Fibroblast of gingiva (primary cell): ENCODE measurements around the gene IRF7.

Source experiments
- DNase-seq: peaks from one replicate; pipeline ENCODE4 v3.0.0-alpha.2; 2011; ENCODE audit warnings: low read depth

Gene IRF7

DNA sequence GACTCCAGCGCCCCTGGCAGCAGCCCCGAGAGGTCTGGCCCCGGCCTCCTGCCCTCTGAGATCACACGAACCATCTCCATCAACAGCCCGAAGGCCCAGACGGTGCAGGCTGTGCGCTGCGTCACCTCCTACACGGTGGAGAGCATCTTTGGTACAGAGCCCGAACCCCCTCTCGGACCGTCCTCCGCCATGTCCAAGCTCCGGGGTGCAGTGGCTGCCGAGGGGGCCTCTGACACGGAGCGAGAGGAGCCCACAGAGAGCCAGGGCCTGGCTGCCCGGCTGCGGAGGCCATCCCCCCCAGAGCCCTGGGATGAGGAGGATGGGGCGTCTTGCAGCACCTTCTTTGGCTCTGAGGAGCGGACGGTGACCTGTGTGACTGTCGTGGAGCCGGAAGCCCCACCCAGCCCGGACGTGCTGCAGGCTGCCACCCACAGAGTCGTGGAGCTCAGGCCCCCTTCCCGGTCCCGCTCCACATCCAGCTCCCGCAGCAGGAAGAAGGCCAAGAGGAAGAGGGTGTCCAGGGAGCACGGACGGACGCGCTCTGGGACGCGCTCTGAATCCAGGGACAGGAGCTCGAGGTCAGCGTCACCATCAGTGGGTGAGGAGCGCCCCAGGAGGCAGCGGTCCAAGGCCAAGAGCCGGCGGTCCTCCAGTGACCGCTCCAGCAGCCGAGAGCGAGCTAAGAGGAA is 7.6 kb downstream of the IRF7 start:
- DNase-seq: no peak

DNA sequence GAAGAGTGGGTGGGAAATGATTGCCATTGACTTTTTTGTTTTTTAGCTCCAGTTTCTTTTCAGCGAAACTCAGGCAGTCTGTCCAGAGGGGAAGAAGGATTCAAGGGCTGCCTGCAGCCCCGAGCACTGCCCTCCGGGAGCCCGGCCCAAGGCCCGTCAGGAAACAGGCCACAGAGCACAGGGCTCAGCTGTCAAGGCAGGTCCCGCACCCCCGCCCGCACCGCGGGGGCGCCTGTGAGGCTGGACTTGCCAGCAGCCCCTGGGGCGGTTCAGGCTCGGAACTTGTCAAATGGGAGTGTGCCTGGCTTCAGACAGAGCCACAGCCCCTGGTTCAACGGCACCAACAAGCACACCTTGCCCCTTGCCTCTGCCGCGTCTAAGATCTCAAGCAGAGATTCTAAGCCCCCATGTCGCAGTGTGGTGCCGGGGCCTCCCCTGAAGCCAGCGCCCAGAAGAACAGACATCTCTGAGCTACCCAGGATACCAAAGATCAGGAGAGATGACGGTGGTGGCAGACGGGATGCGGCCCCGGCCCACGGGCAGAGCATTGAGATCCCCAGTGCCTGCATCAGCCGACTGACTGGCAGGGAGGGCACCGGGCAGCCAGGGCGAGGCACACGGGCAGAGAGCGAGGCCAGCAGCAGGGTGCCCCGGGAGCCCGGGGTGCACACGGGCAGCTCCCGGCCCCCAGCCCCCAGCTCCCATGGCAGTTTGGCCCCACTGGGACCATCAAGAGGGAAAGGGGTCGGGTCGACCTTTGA is 8.6 kb downstream of the IRF7 start:
- no peak for DNase-seq

DNA sequence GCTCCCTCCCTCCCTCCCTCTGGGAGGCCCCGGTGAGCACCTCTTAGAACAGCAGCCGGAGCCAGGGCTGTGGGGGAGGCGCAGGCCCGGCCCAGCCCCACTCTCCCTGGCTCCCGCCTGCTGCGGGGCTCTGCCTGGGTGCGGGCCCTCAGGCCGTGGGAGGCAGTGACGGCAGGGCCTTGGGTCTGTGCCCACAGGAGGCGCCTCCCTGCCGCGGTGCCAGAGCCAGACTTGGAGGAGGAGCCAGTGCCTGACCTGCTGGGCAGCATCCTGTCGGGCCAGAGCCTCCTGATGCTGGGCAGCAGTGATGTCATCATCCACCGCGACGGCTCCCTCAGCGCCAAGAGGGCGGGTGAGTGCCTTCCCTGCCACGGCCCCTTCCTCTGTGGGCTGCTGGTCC is 9.5 kb downstream of the IRF7 start:
- peak; percentile 31 for DNase-seq

DNA sequence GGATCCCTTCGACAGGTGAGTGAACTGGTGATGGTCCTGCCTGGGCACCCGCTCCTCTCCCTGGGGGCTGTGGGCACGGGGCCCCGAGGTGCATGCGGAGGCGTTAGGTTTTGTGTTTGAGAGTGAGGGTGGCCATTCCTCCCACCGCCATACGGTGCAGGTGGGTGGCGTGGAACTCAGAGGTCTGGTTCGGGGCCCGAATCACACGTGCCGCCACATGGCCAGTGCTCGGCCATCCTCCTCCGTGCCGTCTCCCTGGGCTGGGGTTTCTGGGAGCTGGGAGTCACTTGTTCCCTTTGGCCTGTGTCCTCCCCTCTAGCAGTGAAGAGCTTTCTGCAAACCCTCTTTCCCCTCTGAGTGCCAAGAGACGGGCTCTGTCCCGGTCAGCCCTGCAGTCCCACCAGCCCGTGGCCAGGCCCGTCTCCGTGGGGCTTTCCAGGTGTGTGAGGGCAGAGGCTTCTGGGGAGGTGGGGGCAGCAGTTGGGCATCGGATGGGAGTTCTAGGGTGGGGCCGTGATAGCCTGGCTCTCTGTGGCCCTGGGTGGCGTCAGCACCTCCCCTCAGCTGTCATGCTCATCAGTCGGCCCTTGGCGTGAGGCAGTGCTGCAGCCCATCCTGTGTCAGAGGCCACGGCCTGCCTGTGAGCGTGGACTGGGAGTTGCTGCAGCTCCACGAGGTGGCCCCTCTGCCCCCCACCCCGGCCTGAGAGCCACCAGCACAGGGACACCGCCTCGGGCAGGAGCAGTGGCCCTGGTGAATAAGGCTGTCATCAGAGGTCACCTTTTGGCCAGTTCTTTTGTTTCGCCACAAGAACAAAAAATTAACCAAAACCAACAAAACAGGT is 10.2 kb downstream of the IRF7 start:
- DNase-seq: no peak

DNA sequence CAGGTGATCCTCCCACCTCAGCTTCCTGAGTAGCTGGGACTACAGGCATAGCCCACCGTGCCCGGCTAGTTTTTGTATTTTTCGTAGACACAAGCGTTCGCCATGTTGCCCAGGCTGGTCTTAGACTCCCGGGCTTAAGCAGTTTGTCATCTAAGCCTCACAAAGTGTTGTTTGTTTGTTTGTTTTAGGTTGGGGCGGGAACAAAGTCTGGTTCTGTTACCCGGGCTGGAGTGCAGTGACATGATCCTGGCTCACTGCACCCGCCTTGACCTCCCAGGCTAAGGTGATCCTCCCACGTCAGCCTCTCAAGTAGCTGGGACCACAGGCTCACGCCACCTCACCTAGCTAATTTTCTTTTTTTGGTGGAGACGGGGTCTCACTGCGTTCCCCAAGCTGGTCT is 12.6 kb downstream of the IRF7 start:
- no peak for DNase-seq

DNA sequence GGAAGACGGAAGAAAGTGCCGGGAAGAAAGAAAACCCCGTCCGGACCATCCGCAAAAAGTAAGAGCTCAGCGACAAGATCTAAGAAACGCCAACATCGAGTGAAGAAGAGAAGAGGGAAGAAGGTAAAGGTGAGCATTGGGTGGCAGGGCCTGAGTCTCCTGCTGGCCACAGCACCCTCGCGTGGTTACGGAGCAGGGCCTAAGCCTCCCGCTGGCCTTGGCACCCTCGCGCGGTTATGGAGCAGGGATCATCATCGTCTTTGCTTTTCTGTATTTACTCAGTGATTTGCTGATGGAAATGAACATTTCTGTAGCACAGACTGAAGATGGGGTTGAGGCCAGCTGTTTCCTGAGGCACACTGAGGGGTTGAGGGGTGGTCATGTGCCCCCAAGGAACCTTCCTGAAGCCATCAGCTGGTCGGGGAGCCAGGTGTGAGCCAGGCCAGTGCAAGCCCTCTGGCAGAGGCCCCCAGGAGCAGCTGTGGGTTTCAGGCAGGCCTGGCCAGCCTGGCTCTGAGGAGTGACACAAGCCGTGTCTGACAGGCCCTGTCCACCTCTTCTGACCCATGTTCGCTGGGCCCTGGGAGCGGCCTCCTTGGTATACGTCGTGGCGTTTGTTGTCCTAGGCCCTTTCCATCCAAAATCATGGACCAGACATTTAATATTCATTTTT is 14.0 kb downstream of the IRF7 start:
- DNase-seq: no peak

DNA sequence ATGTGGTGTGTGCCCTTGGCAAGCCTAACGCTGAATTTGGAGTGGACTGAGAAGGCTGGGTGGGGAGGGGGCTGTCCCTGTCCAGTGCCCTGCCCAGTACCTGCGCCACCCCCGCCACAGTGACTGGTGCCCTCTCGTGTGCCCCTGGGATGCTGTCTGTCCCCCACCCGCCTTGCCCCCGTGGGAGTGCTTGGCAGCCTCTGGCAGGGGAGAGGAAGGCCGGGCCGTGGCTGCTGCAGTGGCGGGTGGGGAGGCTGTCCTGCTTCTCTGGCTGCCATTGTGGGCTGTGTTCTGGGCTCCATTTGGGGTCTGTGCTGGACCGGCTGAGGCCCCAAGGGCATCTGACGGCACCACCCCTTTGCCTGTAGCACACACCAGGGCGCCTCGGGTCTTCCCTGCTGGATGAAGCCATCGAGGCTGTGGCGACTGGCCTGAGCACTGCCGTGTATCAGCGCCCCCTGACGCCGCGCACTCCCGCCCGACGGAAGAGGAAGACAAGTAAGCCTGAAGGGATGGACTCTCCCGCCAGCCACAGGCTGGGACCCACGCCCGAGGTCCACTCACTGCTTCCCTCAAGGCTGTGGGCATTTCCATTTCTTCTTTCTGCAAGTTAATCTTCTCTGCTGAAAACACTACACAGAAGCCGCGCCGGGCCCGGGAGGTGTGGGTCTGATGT is 17.6 kb downstream of the IRF7 start:
- no peak for DNase-seq

DNA sequence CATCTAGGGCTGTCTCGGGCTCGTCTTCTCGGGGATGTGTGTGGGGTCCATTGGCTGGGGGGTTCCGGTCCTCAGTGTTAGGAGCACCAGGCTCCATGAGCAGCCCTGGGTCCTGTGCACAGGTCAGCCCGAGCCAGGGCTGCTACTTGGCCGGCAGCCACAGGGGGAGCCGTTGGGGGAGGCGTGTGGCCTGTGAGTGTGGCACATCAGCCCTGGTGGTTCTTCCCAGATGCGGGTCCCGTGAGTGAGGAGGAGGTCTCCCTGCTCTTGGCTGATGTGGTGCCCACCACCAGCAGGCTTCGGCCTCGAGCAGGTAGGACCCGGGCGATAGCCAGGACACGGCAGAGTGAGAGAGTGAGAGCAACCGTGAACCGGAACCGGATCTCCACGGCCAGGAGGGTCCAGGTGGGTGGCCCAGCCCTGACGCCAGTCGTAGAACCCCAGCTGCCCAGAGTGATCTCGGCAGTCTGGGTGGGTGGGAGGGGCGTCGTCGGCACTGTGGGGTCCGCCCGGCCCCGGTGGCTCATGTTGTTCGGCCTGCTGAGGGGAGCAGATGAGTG is 18.5 kb downstream of the IRF7 start:
- DNase-seq: no peak

DNA sequence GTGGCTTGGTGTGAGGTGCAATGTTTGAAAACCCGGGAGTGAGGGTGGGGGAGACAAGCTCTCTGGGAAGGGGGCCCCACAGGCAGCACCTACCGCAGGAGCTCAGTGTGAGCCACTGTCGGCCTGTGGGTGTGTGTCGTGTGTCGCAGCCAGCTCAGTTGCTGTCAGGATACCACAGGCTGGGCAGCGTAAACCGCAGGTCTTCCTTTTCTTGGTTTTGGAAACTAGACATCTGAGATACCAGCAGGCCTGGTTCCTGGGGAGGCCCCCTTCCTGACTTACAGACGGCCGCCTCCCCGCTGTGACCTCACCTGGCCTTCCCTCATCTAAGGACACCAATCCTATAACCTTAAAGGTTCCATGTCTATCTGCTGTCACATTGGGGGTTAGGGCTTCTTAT is 19.4 kb downstream of the IRF7 start:
- DNase-seq: no peak

DNA sequence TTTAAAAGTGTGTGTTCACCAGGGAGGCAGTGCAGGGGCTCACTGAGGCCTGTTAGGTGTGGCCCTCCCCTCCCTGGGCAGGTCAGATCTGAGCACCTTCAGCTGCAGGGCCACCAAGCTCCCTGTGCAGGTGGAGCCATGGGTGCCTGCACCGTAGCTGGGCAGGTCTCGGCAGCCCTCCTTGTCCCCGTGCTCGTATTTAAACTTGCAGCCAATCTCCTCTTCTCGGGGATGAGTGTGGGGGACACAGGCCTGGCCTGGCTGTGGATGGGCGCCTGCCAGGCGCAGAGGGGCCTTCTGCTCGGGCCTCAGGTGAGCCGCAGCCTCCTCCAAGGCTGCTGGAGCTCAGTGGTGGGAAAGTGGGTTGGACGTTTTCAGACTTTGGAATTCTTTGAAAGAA is 20.4 kb downstream of the IRF7 start:
- no peak for DNase-seq

DNA sequence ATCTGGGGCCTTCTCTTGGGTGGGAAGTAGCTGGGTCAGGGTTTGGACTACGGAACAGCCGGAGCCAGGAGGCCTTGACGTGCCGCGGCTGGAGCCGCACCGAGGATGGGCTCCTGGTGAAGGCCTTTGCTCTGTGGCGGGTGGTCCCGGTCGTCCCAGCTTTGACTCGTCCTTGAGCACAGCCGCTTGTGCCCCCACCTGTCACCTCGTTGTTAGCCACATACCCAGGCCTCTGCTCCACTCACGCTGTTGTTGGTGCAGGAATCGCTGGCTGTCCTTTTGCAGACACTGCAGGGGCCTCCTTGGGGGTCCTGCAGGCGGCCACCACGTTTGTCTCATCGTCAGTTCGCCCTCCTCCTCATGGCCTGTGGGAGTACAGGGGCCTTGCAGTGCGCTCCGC is 22.4 kb downstream of the IRF7 start:
- DNase-seq: no peak

DNA sequence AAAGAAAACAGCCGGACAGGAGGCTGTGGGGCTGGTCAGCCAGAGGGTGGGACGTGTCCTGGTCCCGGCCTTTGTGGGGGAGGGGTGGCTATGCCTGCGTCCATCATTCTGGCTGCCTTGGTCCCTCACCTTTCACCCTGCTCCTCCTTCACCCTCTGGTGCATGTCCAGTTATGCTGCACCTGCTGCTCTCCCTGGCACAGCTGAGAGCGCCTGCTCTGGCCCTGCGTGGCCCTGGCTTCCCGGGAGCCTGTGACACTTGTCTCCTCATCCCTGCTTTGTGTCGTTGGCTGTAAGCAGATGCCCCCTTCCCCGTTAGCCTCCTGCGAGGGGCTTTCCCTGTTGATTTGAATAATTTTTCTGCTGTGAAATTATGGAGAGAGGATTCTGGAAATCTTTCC is 22.8 kb downstream of the IRF7 start:
- no peak for DNase-seq

DNA sequence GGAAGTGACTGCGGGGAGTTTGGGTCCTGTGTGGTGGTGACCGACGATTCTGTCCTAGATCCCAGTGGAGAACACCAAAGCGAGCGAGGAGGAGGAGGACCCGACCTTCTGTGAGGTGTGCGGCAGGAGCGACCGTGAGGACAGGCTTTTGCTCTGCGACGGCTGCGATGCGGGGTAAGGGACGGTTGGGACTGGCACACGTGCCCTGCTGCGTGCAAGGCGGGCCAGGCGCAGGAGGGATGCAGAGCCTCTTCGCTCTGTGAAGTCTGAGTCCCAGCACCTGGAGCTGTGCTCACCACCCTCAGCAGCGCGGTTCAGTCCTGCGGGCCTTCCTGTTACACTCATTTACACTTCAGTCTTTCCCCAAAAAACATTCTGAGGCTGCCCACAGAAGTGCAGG is 23.2 kb downstream of the IRF7 start:
- DNase-seq: no peak

DNA sequence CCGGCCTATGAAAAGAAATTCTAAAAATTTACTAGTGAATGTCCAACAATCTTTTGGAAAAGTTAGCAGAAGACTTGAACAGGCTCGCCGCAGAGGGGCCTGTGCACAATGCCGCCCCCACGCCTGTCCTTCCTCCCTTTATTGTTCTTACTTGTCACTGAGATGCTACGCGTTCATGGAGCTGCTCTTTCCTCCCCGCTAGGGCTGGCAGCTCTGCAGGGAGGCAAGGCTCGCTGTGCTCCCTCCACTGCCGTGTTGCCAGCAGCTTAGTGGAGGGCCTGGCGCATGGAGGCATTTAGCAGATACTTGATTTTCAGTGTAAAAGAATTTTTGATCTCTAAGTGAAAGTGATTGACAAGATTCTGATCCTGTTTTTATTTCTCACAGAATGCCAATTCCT is 24.8 kb downstream of the IRF7 start:
- no peak for DNase-seq

DNA sequence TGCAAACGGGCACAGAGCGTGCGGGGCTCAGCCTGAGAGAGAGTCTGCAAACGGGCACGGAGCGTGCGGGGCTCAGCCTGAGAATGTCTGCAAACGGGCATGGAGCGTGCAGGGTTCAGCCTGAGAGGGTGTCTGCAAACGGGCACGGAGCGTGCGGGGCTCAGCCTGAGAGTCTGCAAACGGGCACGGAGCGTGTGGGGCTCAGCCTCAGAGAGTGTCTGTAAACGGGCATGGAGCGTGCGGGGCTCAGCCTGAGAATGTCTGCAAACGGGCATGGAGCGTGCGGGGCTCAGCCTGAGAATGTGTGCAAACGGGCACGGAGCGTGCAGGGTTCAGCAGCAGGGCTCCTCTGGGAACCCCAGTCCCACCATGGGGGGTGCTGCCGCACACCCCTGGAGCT is 26.0 kb downstream of the IRF7 start:
- no peak for DNase-seq

DNA sequence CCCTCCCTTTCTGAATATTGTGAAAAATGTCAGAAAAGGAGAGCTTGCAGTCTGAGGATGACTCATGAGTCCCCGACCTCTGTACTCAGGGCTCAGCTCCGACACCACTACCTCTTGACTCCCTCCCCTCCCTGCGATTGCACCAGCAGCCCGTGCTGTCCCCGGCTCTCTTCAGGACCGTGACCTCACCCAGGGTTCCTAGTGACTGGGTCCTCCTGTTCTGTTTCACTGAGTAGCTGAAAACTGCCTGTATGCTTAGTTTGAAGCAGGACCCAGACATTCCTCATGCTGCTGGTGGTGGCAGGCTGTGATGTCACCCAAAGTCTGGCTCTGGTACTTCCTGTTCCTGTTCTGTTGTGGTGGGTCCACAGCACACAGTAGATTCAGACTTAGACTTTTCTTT is 27.8 kb downstream of the IRF7 start:
- DNase-seq: peak; percentile 68

DNA sequence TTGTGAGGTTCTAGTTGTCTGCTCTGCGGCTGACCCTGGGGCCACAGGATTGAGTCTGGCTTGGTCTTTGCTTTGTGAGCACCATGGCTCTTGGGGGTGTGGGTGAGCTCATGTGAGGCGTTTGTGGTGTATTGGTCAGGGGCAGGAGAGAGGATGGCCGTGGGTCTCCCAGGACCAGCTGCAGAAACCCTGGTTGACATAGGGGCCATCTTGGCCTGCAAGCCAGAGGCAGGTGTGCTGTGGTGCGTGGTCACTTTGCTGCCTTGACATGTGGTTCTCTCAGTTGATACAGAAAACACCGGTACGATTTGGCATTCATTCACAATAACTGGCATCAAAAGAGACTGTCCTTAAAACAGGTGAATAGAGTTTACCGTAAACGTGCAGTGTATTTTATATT is 28.2 kb downstream of the IRF7 start:
- no peak for DNase-seq

DNA sequence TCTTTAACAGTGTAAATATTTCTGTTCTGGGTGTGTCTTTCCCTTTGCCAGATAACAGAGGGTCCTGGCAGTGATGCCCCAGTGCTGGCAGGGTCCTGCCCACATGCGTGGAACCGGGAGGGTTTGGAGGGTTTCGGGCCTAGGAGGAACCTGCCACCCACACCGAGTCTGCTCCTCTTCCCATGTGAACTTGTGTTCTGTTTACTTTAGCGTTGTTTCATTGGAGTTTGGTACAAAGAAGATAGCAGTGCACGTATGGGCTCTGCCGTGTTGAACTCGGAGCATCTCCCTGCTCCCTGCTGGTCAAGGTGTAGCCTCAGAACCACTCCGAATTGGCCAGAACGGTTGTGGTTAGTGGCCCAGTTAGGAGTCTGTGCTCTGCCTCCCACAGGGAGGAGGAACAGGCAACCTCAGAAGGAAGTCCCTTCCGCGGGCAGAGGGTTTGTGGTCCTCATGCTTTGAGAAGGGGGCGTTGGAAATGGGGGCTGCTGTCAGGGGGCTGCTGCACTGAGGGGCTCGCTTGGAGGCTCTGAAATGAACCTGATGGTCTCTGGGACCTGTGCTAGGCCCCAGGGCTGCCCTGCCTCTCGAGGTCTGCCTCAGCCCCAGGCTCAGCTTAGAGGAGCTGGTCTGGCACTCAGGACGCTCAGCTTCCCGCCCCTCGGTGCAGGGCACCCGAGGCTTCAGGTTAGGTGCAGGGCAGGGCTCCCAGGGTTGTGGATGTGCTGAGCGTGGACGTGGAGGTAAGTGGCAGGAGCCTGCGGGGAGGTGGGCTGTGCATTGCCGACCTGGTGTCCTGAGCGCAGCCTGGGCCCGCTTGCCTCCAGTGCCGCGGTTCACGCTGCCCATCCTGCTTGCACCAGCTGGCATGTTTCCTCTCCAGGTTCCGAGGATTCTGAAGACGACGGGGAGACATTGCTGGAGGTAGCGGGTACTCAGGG is 29.1 kb downstream of the IRF7 start:
- no peak for DNase-seq

DNA sequence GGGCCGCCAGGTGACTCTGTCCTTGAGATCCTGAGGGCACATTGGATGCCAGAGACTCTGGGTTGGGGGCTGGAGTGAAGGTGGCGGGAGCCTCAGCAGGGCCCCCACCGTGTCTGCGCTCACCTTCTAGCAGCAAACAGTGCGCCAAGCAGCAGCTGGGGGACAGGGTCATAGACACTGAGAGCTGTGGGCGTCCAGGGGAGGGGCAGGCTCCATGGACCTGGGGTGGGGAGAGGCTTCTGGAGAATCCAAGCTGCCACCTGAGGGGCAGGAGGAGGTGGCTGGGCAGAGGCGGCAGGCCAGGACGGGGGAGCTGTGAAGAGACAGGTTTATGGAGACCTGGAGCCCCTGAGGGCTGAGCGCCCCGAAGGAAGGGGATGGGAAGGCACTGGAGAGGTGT is 31.5 kb downstream of the IRF7 start:
- no peak for DNase-seq

DNA sequence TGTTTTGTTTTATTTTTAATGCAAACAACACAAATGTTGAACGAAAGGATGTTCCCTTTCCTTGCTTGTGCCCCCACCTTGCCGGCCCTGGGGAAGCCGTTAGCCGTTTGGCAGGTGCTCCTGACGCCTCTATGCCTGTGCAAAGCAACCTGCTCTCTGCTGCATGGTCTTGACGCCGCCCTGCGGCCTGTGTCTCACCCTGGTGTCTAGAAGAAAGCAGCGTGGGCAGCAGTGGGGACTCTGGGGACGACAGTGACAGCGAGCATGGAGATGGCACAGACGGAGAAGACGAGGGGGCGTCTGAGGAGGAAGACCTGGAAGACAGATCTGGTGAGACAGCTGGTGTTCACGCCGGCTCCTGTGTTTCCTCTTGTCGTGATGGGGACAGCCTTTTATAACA is 34.0 kb downstream of the IRF7 start:
- no peak for DNase-seq
